ENCODE results near the gene ST6GAL1. TPM values are rescaled to one million over a fixed set of nuclear protein-coding genes. Genes with fewer than 3 reads are reported as not detected.
"Not testable (repeated sequence)": the region's sequence is repeated elsewhere in the genome, so short reads cannot be mapped to it uniquely, and the experiment has no call there.

The ST6GAL1 gene
- total and polyA plus RNA-seq, 2 of the 4 experiments (the other 2 are of a cell fraction) = 1.4 to 2.9 TPM

DNA sequence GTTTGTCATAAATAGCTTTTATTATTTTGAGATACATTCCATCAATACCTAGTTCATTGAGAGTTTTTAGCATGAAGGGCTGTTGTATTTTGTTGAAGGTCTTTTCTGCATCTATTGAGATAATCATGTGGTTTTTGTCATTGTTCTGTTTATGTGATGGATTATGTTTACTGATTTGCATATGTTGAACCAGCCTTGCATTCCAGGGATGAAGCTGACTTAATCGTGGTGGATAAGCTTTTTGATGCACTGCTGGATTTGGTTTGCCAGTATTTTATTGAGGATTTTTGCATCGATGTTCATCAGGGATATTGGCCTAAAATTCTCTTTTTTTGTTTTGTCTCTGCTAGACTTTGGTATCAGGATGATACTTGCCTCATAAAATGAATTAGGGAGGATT is 124.1 kb downstream of the ST6GAL1 start:
- not testable (repeated sequence) for H3K4me2 ChIP-seq (ENCODE audit: low read depth, low read length); BruUV-seq (replicated peaks)
- WGBS, 2 experiments (ENCODE audit: extremely low coverage in 2 of 2, insufficient read length in 1 of 2) = no CpG with 5 or more reads among the region's 2 CpGs

DNA sequence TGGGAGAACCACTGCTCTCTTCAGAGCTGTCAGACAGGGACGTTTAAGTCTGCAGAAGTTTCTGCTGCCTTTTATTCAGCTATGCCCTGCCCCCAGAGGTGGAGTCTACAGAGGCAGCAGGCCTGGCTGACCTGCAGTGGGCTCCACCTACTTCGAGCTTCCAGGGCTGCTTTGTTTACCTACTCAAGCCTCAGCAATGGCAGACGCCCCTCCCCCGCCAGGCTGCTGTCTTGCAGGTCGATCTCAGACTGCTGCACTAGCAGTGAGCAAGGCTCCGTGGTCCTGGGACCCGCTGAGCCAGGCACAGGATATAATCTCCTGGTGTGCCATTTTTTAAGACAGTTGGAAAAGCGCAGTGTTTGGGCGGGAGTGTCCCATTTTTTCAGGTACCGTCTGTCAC is 127.5 kb downstream of the ST6GAL1 start:
- H2BK20ac ChIP-seq (ENCODE audit: low read depth, low read length); POLR2A ChIA-PET (ENCODE audit: unreplicated experiment); H3K14ac ChIP-seq (replicated peaks; ENCODE audit: low read depth, low read length); H2BK120ac ChIP-seq (ENCODE audit: low read depth, low read length); H3K27ac ChIP-seq (ENCODE audit: insufficient read depth, low read length); H4K8ac ChIP-seq (ENCODE audit: low read depth in 2 of 2, low read length in 2 of 2); H3K27me3 ChIP-seq (ENCODE audit: control insufficient read depth, insufficient read depth, low read length); dilution Hi-C loops (cut with HindIII; ENCODE audit: low sequenced_read_pairs, unreplicated experiment); BruUV-seq (replicated peaks); H2AK9ac ChIP-seq (replicated peaks; ENCODE audit: low read depth, low read length, poor library complexity); H4K91ac ChIP-seq (ENCODE audit: insufficient read depth, low read depth, low read length); H2AK5ac ChIP-seq (ENCODE audit: low read depth, low read length); H3K9ac ChIP-seq (ENCODE audit: low read depth, low read length); H3K9me3 ChIP-seq (ENCODE audit: control insufficient read depth, insufficient read depth, low read length); H3K23ac ChIP-seq (ENCODE audit: low read depth, low read length); ATAC-seq (ENCODE audit: low read depth); H3K4ac ChIP-seq (ENCODE audit: low read depth, low read length); H3K4me3 ChIP-seq (ENCODE audit: insufficient read depth, low read depth, low read length); H3K4me1 ChIP-seq (ENCODE audit: control insufficient read depth, insufficient read depth, low read length); in situ Hi-C loops (cut with MboI; ENCODE audit: low sequenced_read_pairs); H3K4me2 ChIP-seq (ENCODE audit: low read depth, low read length); intact Hi-C loops (cut with micrococcal nuclease); H3K79me1 ChIP-seq (ENCODE audit: low read depth in 1 of 2, low read length in 2 of 2); H4K20me1 ChIP-seq (ENCODE audit: insufficient read depth, low read length); DNase-seq; H3K18ac ChIP-seq (ENCODE audit: low read depth, low read length); H2BK15ac ChIP-seq (ENCODE audit: low read depth, low read length); H4K5ac ChIP-seq (ENCODE audit: low read depth, low read length); CTCF ChIA-PET; H3K36me3 ChIP-seq (ENCODE audit: control insufficient read depth, insufficient read depth, low read length); H2AFZ ChIP-seq (replicated peaks; ENCODE audit: low read length, poor library complexity); H3K56ac ChIP-seq (ENCODE audit: extremely low read depth, insufficient read depth, low read length); H3K9me1 ChIP-seq (ENCODE audit: insufficient read depth, low read length); H2BK5ac ChIP-seq (ENCODE audit: low read depth, low read length, poor library complexity, severe bottlenecking): not testable (repeated sequence)
- WGBS, 2 experiments (ENCODE audit: extremely low coverage in 2 of 2, insufficient read length in 1 of 2) = 82% methylated on average over 6 of the region's 10 CpGs; no CpG with 5 or more reads in 1 of the 2 experiments

More for the DNA sequence above, 124.1 kb downstream of the ST6GAL1 start:
- H2BK5ac ChIP-seq (ENCODE audit: low read depth, low read length, poor library complexity, severe bottlenecking); dilution Hi-C loops (cut with HindIII; ENCODE audit: low sequenced_read_pairs, unreplicated experiment); DNase-seq; H3K14ac ChIP-seq (replicated peaks; ENCODE audit: low read depth, low read length); H4K8ac ChIP-seq (ENCODE audit: low read depth in 2 of 2, low read length in 2 of 2); H2AK5ac ChIP-seq (ENCODE audit: low read depth, low read length); H3K27ac ChIP-seq (ENCODE audit: insufficient read depth, low read length); H3K4ac ChIP-seq (ENCODE audit: low read depth, low read length); in situ Hi-C loops (cut with MboI; ENCODE audit: low sequenced_read_pairs); H3K9me1 ChIP-seq (ENCODE audit: insufficient read depth, low read length); H2BK15ac ChIP-seq (ENCODE audit: low read depth, low read length); H3K9me3 ChIP-seq (ENCODE audit: control insufficient read depth, insufficient read depth, low read length); POLR2A ChIA-PET (ENCODE audit: unreplicated experiment); H2BK120ac ChIP-seq (ENCODE audit: low read depth, low read length); H2BK20ac ChIP-seq (ENCODE audit: low read depth, low read length); H3K56ac ChIP-seq (ENCODE audit: extremely low read depth, insufficient read depth, low read length); H3K4me1 ChIP-seq (ENCODE audit: control insufficient read depth, insufficient read depth, low read length); H3K23ac ChIP-seq (ENCODE audit: low read depth, low read length); H4K91ac ChIP-seq (ENCODE audit: insufficient read depth, low read depth, low read length); H3K27me3 ChIP-seq (ENCODE audit: control insufficient read depth, insufficient read depth, low read length); H2AK9ac ChIP-seq (replicated peaks; ENCODE audit: low read depth, low read length, poor library complexity); H3K9ac ChIP-seq (ENCODE audit: low read depth, low read length); H3K4me3 ChIP-seq (ENCODE audit: insufficient read depth, low read depth, low read length); H2AFZ ChIP-seq (replicated peaks; ENCODE audit: low read length, poor library complexity); H3K79me1 ChIP-seq (ENCODE audit: low read depth in 1 of 2, low read length in 2 of 2); H4K20me1 ChIP-seq (ENCODE audit: insufficient read depth, low read length); H4K5ac ChIP-seq (ENCODE audit: low read depth, low read length); CTCF ChIA-PET; intact Hi-C loops (cut with micrococcal nuclease); ATAC-seq (ENCODE audit: low read depth); H3K18ac ChIP-seq (ENCODE audit: low read depth, low read length); H3K36me3 ChIP-seq (ENCODE audit: control insufficient read depth, insufficient read depth, low read length): not testable (repeated sequence)
